Sigmoid colon (tissue), 7 donors: ENCODE measurements around the gene KAT2A. TPM values are rescaled to one million over a fixed set of nuclear protein-coding genes. Genes with fewer than 3 reads are reported as not detected.

Experiments used
- DNase-seq: peaks from one replicate; pipeline ENCODE4 v3.0.0-alpha.2; 2019
- H3K27ac ChIP-seq, 4 donors: fragments of 200-600 bp; sonication (generic); one replicate each; pipeline ENCODE4 v1.5.1; 2016 to 2019; ENCODE audit warnings: mild to moderate bottlenecking in 1 of 4
- H3K27me3 ChIP-seq, 3 donors: fragments of 200-600 bp; sonication (generic); one replicate each; pipeline ENCODE4 v1.5.1; 2019; ENCODE audit warnings: mild to moderate bottlenecking in 1 of 3
- H3K36me3 ChIP-seq, 4 donors: fragments of 200-600 bp; sonication (generic); one replicate each; pipeline ENCODE4 v1.5.1; 2016 to 2019
- H3K4me1 ChIP-seq, 4 donors: fragments of 200-600 bp; sonication (generic); one replicate each; pipeline ENCODE4 v1.5.1; 2017 to 2019
- H3K4me3 ChIP-seq, 4 donors: fragments of 200-600 bp; sonication (generic); one replicate each; pipeline ENCODE4 v1.5.1; 2017 to 2019; ENCODE audit warnings: mild to moderate bottlenecking in 2 of 4, moderate library complexity in 1 of 4
- H3K9me3 ChIP-seq, 4 donors: fragments of 200-600 bp in 3 of 4; sonication (generic) in 3 of 4; one replicate each; pipeline versions ENCODE4 v1.5.1 to v1.6.1; 2013 to 2019
- CTCF ChIP-seq, 4 experiments: fragments of 450-650 bp in 3 of 4; fragments of 200-600 bp in 1 of 4; IDR thresholded peaks; one replicate each; pipeline ENCODE4 v1.5.1; 2016 to 2019; ENCODE audit warnings: antibody characterized with exemption in 4 of 4, mild to moderate bottlenecking in 3 of 4, moderate library complexity in 2 of 4
- EP300 ChIP-seq, 4 donors: sonication (generic); formaldehyde crosslinking; IDR thresholded peaks; one replicate each; pipeline ENCODE4 v1.6.1; 2017; ENCODE audit warnings: antibody characterized with exemption in 4 of 4
- POLR2A ChIP-seq, 2 donors: fragments of 450-650 bp; IDR thresholded peaks; one replicate each; pipeline ENCODE4 v1.6.1; 2016; ENCODE audit warnings: antibody characterized with exemption in 2 of 2, mild to moderate bottlenecking in 2 of 2, moderate library complexity in 2 of 2
- POLR2AphosphoS5 ChIP-seq, 4 donors: sonication (generic); formaldehyde crosslinking; IDR thresholded peaks; one replicate each; pipeline ENCODE4 v1.6.1; 2017; ENCODE audit warnings: antibody characterized with exemption in 4 of 4
- WGBS, 2 donors: extraction: QIAGEN DNeasy Blood & Tissue Kit; methylation state at CpG; one replicate each; pipeline ENCODE4 v1.1.7; 2013; 5-methylcytosine and 5-hydroxymethylcytosine counted together
- intact Hi-C: fragments of 100-400 bp; cut with DNase I; formaldehyde crosslinking; loops from one replicate; pipeline ENCODE4 v1.15.1; 2023
- polyA plus RNA-seq, 3 donors: library from polyadenylated mRNA; stranded (reverse); fragments of 200-250 nt; gene quantifications; one replicate each; pipeline ENCODE4 v1.2.3, GENCODE V29; 2013
- total RNA-seq, 4 donors: library from RNA; depleted of rRNA; stranded (reverse); fragments of >200 nt; gene quantifications; one replicate each; pipeline ENCODE4 v1.1.0, GENCODE V29; 2016
- donor health status: healthy with polysubstance abuse.
- donor health status: Bipolar disorder and iron deficiency.
- donor health status: healthy.

KAT2A gene
- total and polyA plus RNA-seq, 7 donors: 6.9 to 95.8 (median 20.4) TPM

GRCh38 chr17:42125565-42125964 is 4.4 kb upstream of the KAT2A start:
- Histone ChIP-seq H3K36me3 (peaks cover 30 to 57% (median 37%) of the 10 kb centered on the region in 4 donors), H3K27ac (no peak overlapping the region), H3K4me3 (no peak overlapping the region), H3K9me3 (no peaks in the 10 kb centered on the region), H3K4me1 (peaks cover 0 to 31% (median 19%) of the 10 kb centered on the region in 4 donors), H3K27me3 (no peaks in the 10 kb centered on the region)
- intact Hi-C loops: no loop called here
- 87 to 89% methylated on average over 12 of the region's 12 CpGs for WGBS, 2 donors
- no peak for DNase-seq
- TF ChIP-seq EP300 (IDR thresholded peaks at IDR 0.05) (no peak), CTCF (IDR thresholded peaks at IDR 0.05) (no peak), POLR2A (IDR thresholded peaks at IDR 0.05) (no peak), POLR2AphosphoS5 (IDR thresholded peaks at IDR 0.05) (no peak)

DNA sequence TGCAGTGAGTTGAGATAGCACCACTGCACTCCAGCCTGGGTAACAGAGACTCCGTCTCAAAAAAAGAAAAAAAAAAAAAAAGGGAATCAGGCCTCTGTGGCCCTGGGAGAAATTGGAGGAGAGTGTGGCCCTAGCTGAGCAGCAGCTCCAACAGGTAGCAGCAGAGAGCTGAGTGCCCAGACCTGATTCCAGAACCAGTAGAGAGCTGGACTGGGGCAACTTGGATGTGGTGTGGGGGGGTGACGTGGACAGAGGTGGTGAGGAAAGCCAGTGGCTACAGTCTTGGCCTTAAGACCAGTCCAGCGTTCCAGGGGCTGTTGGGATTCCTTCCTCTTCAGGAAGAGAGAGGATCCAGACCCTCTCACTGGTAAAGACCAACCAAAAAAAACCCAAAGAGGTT is 3.1 kb upstream of the KAT2A start:
- no peaks in the 10 kb centered on the region for H3K9me3 ChIP-seq
- H3K27me3 ChIP-seq: no peaks in the 10 kb centered on the region
- no peak for DNase-seq
- H3K4me1 ChIP-seq: peaks cover 0 to 33% (median 27%) of the 10 kb centered on the region in 4 donors
- H3K4me3 ChIP-seq: no peak overlapping the region
- TF ChIP-seq POLR2AphosphoS5 (IDR thresholded peaks at IDR 0.05) (no peak), CTCF (IDR thresholded peaks at IDR 0.05) (no peak)
- 92 to 95% methylated on average over 3 of the region's 3 CpGs for WGBS, 2 donors
- intact Hi-C loops: no loop called here
- no peak overlapping the region for H3K27ac ChIP-seq
- peaks cover 22 to 48% (median 28%) of the 10 kb centered on the region in 4 donors for H3K36me3 ChIP-seq

- intact Hi-C loops: no loop called here
Observed at GRCh38 chr17:42122371-42123303, 1.5 kb upstream of the KAT2A start, which contains the start of gene HSPB9. HSPB9 (plus strand) TSS chr17:42122804; CDS start chr17:42122851, 47 bp downstream.

GRCh38 chr17:42120161-42120769 is 902 bp downstream of the KAT2A start:
- peaks cover 0 to 33% (median 28%) of the 10 kb centered on the region in 4 donors for H3K4me1 ChIP-seq
- no peaks in the 10 kb centered on the region for H3K9me3 ChIP-seq
- peak overlapping the region in 1 of 4 donors; percentile 74 for H3K27ac ChIP-seq
- no peak for DNase-seq
- intact Hi-C loops: no loop called here
- 46 to 53% methylated on average over 7 of the region's 7 CpGs for WGBS, 2 donors
- peaks cover 0 to 39% (median 11%) of the 10 kb centered on the region in 4 donors for H3K36me3 ChIP-seq
- H3K4me3 ChIP-seq: peak overlapping the region; percentile 61 to 96 (median 78)
- TF ChIP-seq POLR2A (IDR thresholded peaks at IDR 0.05) (no peak), EP300 (IDR thresholded peaks at IDR 0.05) (no peak), POLR2AphosphoS5 (IDR thresholded peaks at IDR 0.05) (no peak), CTCF (IDR thresholded peaks at IDR 0.05) (no peak)
- no peaks in the 10 kb centered on the region for H3K27me3 ChIP-seq

More at GRCh38 chr17:42122371-42123303, 1.5 kb upstream of the KAT2A start, which contains the start of gene HSPB9:
- Histone ChIP-seq H3K27me3 (no peaks in the 10 kb centered on the region), H3K4me1 (peaks cover 0 to 33% (median 27%) of the 10 kb centered on the region in 4 donors), H3K36me3 (peaks cover 5 to 46% (median 16%) of the 10 kb centered on the region in 4 donors), H3K9me3 (no peaks in the 10 kb centered on the region), H3K27ac (peak within 1 kb of the TSS; percentile 45 to 76 (median 68)), H3K4me3 (peak within 1 kb of the TSS in 3 of 4 donors; percentile 1 to 96 (median 28))
- TF ChIP-seq EP300 (IDR thresholded peaks at IDR 0.05) (no peak), POLR2A (IDR thresholded peaks at IDR 0.05) (peak in 1 of 2 donors; percentile 17), CTCF (IDR thresholded peaks at IDR 0.05) (no peak), POLR2AphosphoS5 (IDR thresholded peaks at IDR 0.05) (peak in 1 of 4 donors; percentile 21)
- peak; percentile 86 for DNase-seq
- 37 to 70% methylated on average over 61 of the region's 61 CpGs for WGBS, 2 donors
